Caco-2 (cell line): Measurements from ENCODE around the gene TPK1. TPM values are rescaled to one million over a fixed set of nuclear protein-coding genes. Genes with fewer than 3 reads are reported as not detected.
A peak's percentile ranks its signal among the peaks of the same experiment; 100 is the strongest.

Experiments used
- BruUV-seq: library from RNA; stranded (reverse); fragments of 400-500 nt; replicated peaks from 2 replicates; lab custom pipeline; 2021; lab: Mats Ljungman, UMichigan
- CTCF ChIA-PET: fragments of 300-600 bp; sonication (Branson Sonifier 250); formaldehyde crosslinking; loops from one replicate; lab custom pipeline; 2022; ENCODE audit warnings: antibody characterized with exemption; lab: Charles Lee
- POLR2A ChIA-PET: fragments of 300-600 bp; sonication (Branson Sonifier 250); formaldehyde crosslinking; loops from one replicate; lab custom pipeline; 2022; ENCODE audit warnings: antibody characterized with exemption; lab: Charles Lee
- DNase-seq, 2 experiments: peaks; one replicate each; pipeline versions ENCODE4 v3.0.0 to v3.0.0-alpha.2; 2020 to 2022
- H3K27me3 ChIP-seq: replicated peaks from 2 replicates; pipeline ENCODE4 v1.6.0; 2011; ENCODE audit warnings: low read length; ENCODE audit not compliant: control insufficient read depth, insufficient read depth
- H3K36me3 ChIP-seq: 2 replicates; pipeline ENCODE4 v1.5.1; 2011; ENCODE audit warnings: low read length; ENCODE audit not compliant: control insufficient read depth, insufficient read depth
- H3K4me1 ChIP-seq: fragments of 250-450 bp; sonication (Bioruptor Pico); 2 replicates; pipeline ENCODE4 v1.5.1; 2020; ENCODE audit warnings: mild to moderate bottlenecking
- H3K4me3 ChIP-seq: 2 replicates; pipeline ENCODE4 v1.5.1; 2011; ENCODE audit warnings: low read depth, mild to moderate bottlenecking, control low read depth, low read length
- H3K9me3 ChIP-seq: fragments of 250-450 bp; sonication (Bioruptor Pico); 2 replicates; pipeline ENCODE4 v1.5.1; 2020; ENCODE audit warnings: mild to moderate bottlenecking, moderate library complexity
- H3K27ac Mint-ChIP-seq: one replicate; pipeline ENCODE4 v1.8.0; 2022; ENCODE audit warnings: mixed read lengths; ENCODE audit not compliant: unreplicated experiment
- H3K27me3 Mint-ChIP-seq: one replicate; pipeline ENCODE4 v1.8.0; 2022; ENCODE audit warnings: mixed read lengths; ENCODE audit not compliant: insufficient read depth, unreplicated experiment
- H3K36me3 Mint-ChIP-seq: one replicate; pipeline ENCODE4 v1.8.0; 2022; ENCODE audit warnings: mild to moderate bottlenecking, mixed read lengths; ENCODE audit not compliant: insufficient read depth, unreplicated experiment
- H3K4me1 Mint-ChIP-seq: one replicate; pipeline ENCODE4 v1.8.0; 2022; ENCODE audit warnings: low read depth, mixed read lengths; ENCODE audit not compliant: unreplicated experiment
- H3K4me3 Mint-ChIP-seq: one replicate; pipeline ENCODE4 v1.8.0; 2022; ENCODE audit warnings: mild to moderate bottlenecking, moderate library complexity, mixed read lengths; ENCODE audit not compliant: unreplicated experiment
- H3K9me3 Mint-ChIP-seq: one replicate; pipeline ENCODE4 v1.8.0; 2022; ENCODE audit warnings: mixed read lengths; ENCODE audit not compliant: unreplicated experiment
- CTCF ChIP-seq, 2 experiments: fragments of 200-600 bp in 1 of 2; IDR thresholded peaks; 1 replicate in 1 of 2; 2 replicates in 1 of 2; pipeline versions ENCODE4 v1.5.1 to v1.8.0; 2011 to 2022; ENCODE audit warnings: antibody characterized with exemption in 1 of 2, control low read depth in 1 of 2, inconsistent platforms in 1 of 2, low read depth in 1 of 2, low read length in 1 of 2, mild to moderate bottlenecking in 1 of 2, moderate library complexity in 1 of 2; ENCODE audit not compliant: insufficient read depth in 1 of 2, severe bottlenecking in 1 of 2, unreplicated experiment in 1 of 2
- intact Hi-C: fragments of 100-400 bp; cut with micrococcal nuclease; formaldehyde crosslinking; loops from one replicate; pipeline ENCODE4 v1.10.0; 2022; ENCODE audit not compliant: unreplicated experiment
- total RNA-seq: library from RNA; stranded (reverse); gene quantifications from 2 replicates; pipeline ENCODE4 v1.2.3, GENCODE V29; 2022

The TPK1 gene
- total RNA-seq, 1 experiment from 2014 or later = 86.6 TPM

GRCh38 chr7:144671429-144671828 lies 164.4 kb downstream of the TPK1 start:
- no peak overlapping the region for H3K4me3 Mint-ChIP-seq
- Histone ChIP-seq H3K9me3 (no peaks in the 10 kb centered on the region), H3K36me3 (no peaks in the 10 kb centered on the region), H3K4me3 (no peak overlapping the region), H3K4me1 (no peaks in the 10 kb centered on the region), H3K27me3 (no peaks in the 10 kb centered on the region)
- POLR2A ChIA-PET = no interaction called here
- no peaks in the 10 kb centered on the region for H3K9me3 Mint-ChIP-seq
- DNase-seq = no peak
- intact Hi-C loops = loop anchor here (2.0 to 10.0 kb wide), 3 partner anchors 115 to 343 kb away; no protein-coding TSS in a partner anchor
- TF ChIP-seq CTCF (IDR thresholded peaks at IDR 0.05; ENCODE audit: insufficient read depth in 1 of 2, low read depth in 1 of 2, low read length in 1 of 2, severe bottlenecking in 1 of 2, unreplicated experiment in 1 of 2) = no peak
- H3K36me3 Mint-ChIP-seq = peaks cover 7% of the 10 kb centered on the region
- no peak overlapping the region for H3K27ac Mint-ChIP-seq
- peaks cover 4% of the 10 kb centered on the region for H3K4me1 Mint-ChIP-seq
- CTCF ChIA-PET = no interaction called here
- BruUV-seq = no TSS peak
- no peaks in the 10 kb centered on the region for H3K27me3 Mint-ChIP-seq

GRCh38 chr7:144670218-144670617 lies 165.6 kb downstream of the TPK1 start:
- Mint-ChIP-seq H3K4me3 (no peak overlapping the region), H3K27ac (no peak overlapping the region), H3K36me3 (peaks cover 7% of the 10 kb centered on the region), H3K9me3 (no peaks in the 10 kb centered on the region), H3K27me3 (no peaks in the 10 kb centered on the region), H3K4me1 (peaks cover 4% of the 10 kb centered on the region)
- POLR2A ChIA-PET = no interaction called here
- Histone ChIP-seq H3K4me1 (no peaks in the 10 kb centered on the region), H3K9me3 (no peaks in the 10 kb centered on the region), H3K36me3 (no peaks in the 10 kb centered on the region), H3K27me3 (no peaks in the 10 kb centered on the region), H3K4me3 (no peak overlapping the region)
- TF ChIP-seq CTCF (IDR thresholded peaks at IDR 0.05; ENCODE audit: insufficient read depth in 1 of 2, low read depth in 1 of 2, low read length in 1 of 2, severe bottlenecking in 1 of 2, unreplicated experiment in 1 of 2) = peak; percentile 13 to 33
- BruUV-seq = no TSS peak
- peak in 1 of 2 experiments; percentile 11 for DNase-seq
- CTCF ChIA-PET = interaction anchor here (0.6 to 1.3 kb wide), 5 partner anchors 11 to 262 kb away, joined by 3 to 5 read pairs (median 4); partner anchors contain the start of gene TPK1
- intact Hi-C loops = loop anchor here (2.0 to 10.0 kb wide), 3 partner anchors 117 to 345 kb away; no protein-coding TSS in a partner anchor

- H3K4me3 Mint-ChIP-seq = no peak overlapping the region
- intact Hi-C loops = no loop called here
Measured at GRCh38 chr7:144668503-144668902, 167.3 kb downstream of the TPK1 start.

More at GRCh38 chr7:144668503-144668902, 167.3 kb downstream of the TPK1 start:
- DNase-seq = no peak
- no peaks in the 10 kb centered on the region for H3K36me3 ChIP-seq
- no TSS peak for BruUV-seq
- no peaks in the 10 kb centered on the region for H3K27me3 ChIP-seq
- no peaks in the 10 kb centered on the region for H3K9me3 ChIP-seq
- no peaks in the 10 kb centered on the region for H3K9me3 Mint-ChIP-seq
- ChIA-PET POLR2A (no interaction called here), CTCF (no interaction called here)
- no peak overlapping the region for H3K27ac Mint-ChIP-seq
- H3K4me1 ChIP-seq = no peaks in the 10 kb centered on the region
- peaks cover 4% of the 10 kb centered on the region for H3K4me1 Mint-ChIP-seq
- H3K36me3 Mint-ChIP-seq = peaks cover 18% of the 10 kb centered on the region
- no peaks in the 10 kb centered on the region for H3K27me3 Mint-ChIP-seq
- H3K4me3 ChIP-seq = no peak overlapping the region
- no peak for TF ChIP-seq CTCF (IDR thresholded peaks at IDR 0.05; ENCODE audit: insufficient read depth in 1 of 2, low read depth in 1 of 2, low read length in 1 of 2, severe bottlenecking in 1 of 2, unreplicated experiment in 1 of 2)
